ENCODE measurements around the gene RIF1. TPM values are rescaled to one million over a fixed set of nuclear protein-coding genes. Genes with fewer than 3 reads are reported as not detected.

RIF1 gene
- total and polyA plus RNA-seq, 9 of the 15 experiments (the other 6 are each of a cell fraction or from before 2014, with no cell fraction given): 11.0 to 109 (median 44.2) TPM

GRCh38 chr2:151408788-151409600, 708 bp upstream of the RIF1 start:
- Histone ChIP-seq H3K36me3 (ENCODE audit: control insufficient read depth, insufficient read depth, low read length) (peaks cover 29% of the 10 kb centered on the region), H3K27ac (ENCODE audit: extremely low read depth, low read depth, low read length) (peak overlapping the region; percentile 96), H3K4me1 (replicated peaks in 1 of 2; ENCODE audit: control insufficient read depth in 2 of 2, insufficient read depth in 2 of 2, low read length in 2 of 2) (peaks cover 6 to 16% of the 10 kb centered on the region in 2 experiments; a peak in 4 of 5 replicates), H4K20me1 (replicated peaks; ENCODE audit: control insufficient read depth, insufficient read depth, low read length) (no peaks in the 10 kb centered on the region; the same call in 1 of the 2 replicates), H3K4me3 (peak overlapping the region; percentile 98), H3K9ac (ENCODE audit: insufficient read depth in 1 of 2, low read depth in 2 of 2, low read length in 2 of 2) (peak overlapping the region; percentile 96 to 100), H3K4me2 (ENCODE audit: insufficient read depth, low read length) (peak overlapping the region; percentile 96), H3K9me1 (ENCODE audit: control insufficient read depth, insufficient read depth, low read length) (no peaks in the 10 kb centered on the region), H3K79me2 (ENCODE audit: control insufficient read depth, insufficient read depth, low read length) (peaks cover 47% of the 10 kb centered on the region), H2AFZ (ENCODE audit: low read depth, low read length) (peak overlapping the region; percentile 92), H3K27me3 (ENCODE audit: control insufficient read depth in 2 of 2, insufficient read depth in 2 of 2, low read length in 2 of 2) (no peaks in the 10 kb centered on the region), H3K9me3 (replicated peaks; ENCODE audit: control insufficient read depth, insufficient read depth, low read depth, low read length) (no peaks in the 10 kb centered on the region)
- DNase-seq (ENCODE audit: extremely low read depth in 1 of 4, low spot score in 3 of 4) (no peak), FAIRE-seq (no peak), ATAC-seq (no peak)
- CTCF ChIA-PET (ENCODE audit: low intra/inter-chr PET ratio): no interaction called here
- POLR2A ChIA-PET: interaction anchor here (0.6 to 2.2 kb wide), 5 partner anchors 9 to 148 kb away, joined by 3 to 14 read pairs (median 4); no protein-coding TSS in a partner anchor
- TSS peak; percentile 80 for BruUV-seq (replicated peaks)
- intact Hi-C loops (cut with micrococcal nuclease) (loop anchor here (5.0 kb wide), 1 partner anchor 52 kb away; the partner anchor contains the start of gene TNFAIP6), in situ Hi-C loops (cut with MboI) (no loop called here)
- 57% methylated on average over 23 of the region's 25 CpGs for WGBS (ENCODE audit: insufficient coverage, low coverage, missing lambda C conversion rate)
- TF ChIP-seq EHMT2 (IDR thresholded peaks at IDR 0.05): peak; percentile 75; the same call in 1 of the 2 replicates
- TF ChIP-seq CC2D1A (IDR thresholded peaks at IDR 0.05): peak; percentile 87; the same call in 1 of the 2 replicates
- TF ChIP-seq HNRNPUL1 (IDR thresholded peaks at IDR 0.05; ENCODE audit: low read length): no peak
- 0 out of 2 replicates have a peak, but pooled peaks have one; percentile 9 for TF ChIP-seq STAT6 (CRISPR knock-in tag; IDR thresholded peaks at IDR 0.05)
- 0 out of 2 replicates have a peak, but pooled peaks have one; percentile 64 for TF ChIP-seq ZKSCAN8 (CRISPR knock-in tag; IDR thresholded peaks at IDR 0.05)
- TF ChIP-seq FOSL1 (tag; conservative IDR thresholded peaks at IDR 0.05): peak; percentile 94
- 0 out of 2 replicates have a peak, but pooled peaks have one; percentile 23 for TF ChIP-seq ZNF175 (CRISPR knock-in tag; IDR thresholded peaks at IDR 0.05; ENCODE audit: low read depth)
- peak; percentile 62 for TF ChIP-seq ASH1L (IDR thresholded peaks at IDR 0.05; ENCODE audit: borderline replicate concordance, low read depth, partially characterized antibody)
- TF ChIP-seq TRIM24 (IDR thresholded peaks at IDR 0.05): 0 out of 4 replicates have a peak, but pooled peaks of 1 of the 2 experiments have one; percentile 14
- peak; percentile 44; the same call in 1 of the 2 replicates for TF ChIP-seq ZNF830 (CRISPR knock-in tag; IDR thresholded peaks at IDR 0.05)
- peak; percentile 76; the same call in 1 of the 2 replicates for TF ChIP-seq THRAP3 (IDR thresholded peaks at IDR 0.05; ENCODE audit: borderline replicate concordance)
- 0 out of 2 replicates have a peak, but pooled peaks have one; percentile 71 for TF ChIP-seq HOXB6 (CRISPR knock-in tag; IDR thresholded peaks at IDR 0.05; ENCODE audit: borderline replicate concordance)
- peak; percentile 87 to 93 for TF ChIP-seq KDM1A (IDR thresholded peaks at IDR 0.05)
- no peak for TF ChIP-seq NR1H2 (CRISPR knock-in tag; IDR thresholded peaks at IDR 0.05)
- 0 out of 2 replicates have a peak, but pooled peaks have one; percentile 10 for TF ChIP-seq MYNN (IDR thresholded peaks at IDR 0.05)
- no peak for TF ChIP-seq MYNN (CRISPR knock-in tag; IDR thresholded peaks at IDR 0.05)
- 0 out of 2 replicates have a peak, but pooled peaks have one; percentile 32 for TF ChIP-seq GTF2E2 (tag; IDR thresholded peaks at IDR 0.05)
- TF ChIP-seq GATA2 (CRISPR knock-in tag; IDR thresholded peaks at IDR 0.05): no peak; the same call in none of the 2 replicates
- 0 out of 2 replicates have a peak, but pooled peaks have one; percentile 13 for TF ChIP-seq CBFA2T3 (IDR thresholded peaks at IDR 0.05)
- 0 out of 2 replicates have a peak, but pooled peaks have one; percentile 11 for TF ChIP-seq ZNF384 (IDR thresholded peaks at IDR 0.05; ENCODE audit: low read depth, low read length)
- no peak for TF ChIP-seq ZNF184 (CRISPR knock-in tag; IDR thresholded peaks at IDR 0.05)

All from K562 (cell line).